ENCODE measurements around the gene IL1F10. TPM values are rescaled to one million over a fixed set of nuclear protein-coding genes. Genes with fewer than 3 reads are reported as not detected.

Gene IL1F10
- total and polyA plus RNA-seq, 2 of the 13 experiments (the other 11 are each of a cell fraction or from before 2014, with no cell fraction given): not detected

GRCh38 chr2:113117541-113118262 lies 49.9 kb downstream of the IL1F10 start:
- intact Hi-C loops (cut with micrococcal nuclease; ENCODE audit: unreplicated experiment) (no loop called here), in situ Hi-C loops (cut with HindIII; ENCODE audit: extremely low pct_ligation_motif_present, low pct_unique_long_range_greater_than_20kb) (no loop called here)
- DNase-seq (ENCODE audit: low spot score): no peak
- no TSS peak for BruUV-seq (replicated peaks)
- H4K20me1 ChIP-seq (ENCODE audit: insufficient read depth, low read length): no peaks in the 10 kb centered on the region
- no peaks in the 10 kb centered on the region for H3K36me3 ChIP-seq (replicated peaks in 1 of 2; ENCODE audit: control insufficient read depth in 1 of 2, insufficient read depth in 2 of 2, low read length in 2 of 2)
- WGBS (ENCODE audit: low lambda C conversion rate): 60% methylated on average over 9 of the region's 9 CpGs
- no peak overlapping the region for H3K4me2 ChIP-seq (ENCODE audit: low read depth, low read length)
- H3K4me3 ChIP-seq (replicated peaks in 1 of 3; ENCODE audit: insufficient read depth in 1 of 3, low read depth in 2 of 3, low read length in 3 of 3): no peak overlapping the region
- no peak for ATAC-seq
- ChIA-PET CTCF (ENCODE audit: low intra/inter-chr PET ratio, low total read pairs) (no interaction called here), POLR2A (interaction anchor here (1.5 kb wide), 1 partner anchor 9 kb away, joined by 5 read pairs; the partner anchor contains the start of gene IL1RN)
- FAIRE-seq: no peak
- no peak for TF ChIP-seq ZNF660 (CRISPR knock-in tag; IDR thresholded peaks at IDR 0.05; ENCODE audit: borderline replicate concordance, low read depth)
- TF ChIP-seq RBM39 (IDR thresholded peaks at IDR 0.05; ENCODE audit: low read depth, low read length, poor library complexity, severe bottlenecking): no peak
- TF ChIP-seq THYN1 (CRISPR knock-in tag; IDR thresholded peaks at IDR 0.05; ENCODE audit: borderline replicate concordance, low read depth): no peak
- 0 out of 2 replicates have a peak, but pooled peaks have one; percentile 28 for TF ChIP-seq ZFP91 (CRISPR knock-in tag; IDR thresholded peaks at IDR 0.05; ENCODE audit: borderline replicate concordance)
- TF ChIP-seq TRIM22 (IDR thresholded peaks at IDR 0.05): no peak
- no peak overlapping the region for H3K9ac ChIP-seq (ENCODE audit: insufficient read depth, low read depth, low read length)
- no peak overlapping the region for H3K27ac ChIP-seq (ENCODE audit: extremely low read length, insufficient read depth, low read length)
- no peaks in the 10 kb centered on the region for H3K9me3 ChIP-seq (ENCODE audit: low read length)
- H3K79me2 ChIP-seq (ENCODE audit: insufficient read depth, low read length): no peaks in the 10 kb centered on the region
- peaks cover under 1 to 41% of the 10 kb centered on the region in 2 experiments; a peak in 4 of 5 replicates for H3K27me3 ChIP-seq (ENCODE audit: control insufficient read depth in 1 of 2, insufficient read depth in 2 of 2, low read length in 2 of 2)
- H3K4me1 ChIP-seq (ENCODE audit: insufficient read depth, low read length): peaks cover 48% of the 10 kb centered on the region
- no peak overlapping the region for H2AFZ ChIP-seq (ENCODE audit: low read length)

Measured in HepG2 (cell line).